Glutamatergic neuron (in vitro differentiated cells): ENCODE results near the gene TSNAX. TPM values are rescaled to one million over a fixed set of nuclear protein-coding genes. Genes with fewer than 3 reads are reported as not detected.

ENCODE experiments used
- DNase-seq: peaks from one replicate; pipeline ENCODE4 v3.0.0; 2022
- H3K27ac Mint-ChIP-seq: one replicate; pipeline ENCODE4 v1.8.0; 2020; ENCODE audit warnings: mild to moderate bottlenecking, mixed read lengths, inconsistent platforms; ENCODE audit not compliant: unreplicated experiment
- H3K27me3 Mint-ChIP-seq: one replicate; pipeline ENCODE4 v1.8.0; 2020; ENCODE audit warnings: mild to moderate bottlenecking, moderate library complexity, mixed read lengths, inconsistent platforms; ENCODE audit not compliant: unreplicated experiment
- H3K36me3 Mint-ChIP-seq: one replicate; pipeline ENCODE4 v1.8.0; 2020; ENCODE audit warnings: mild to moderate bottlenecking, mixed read lengths, inconsistent platforms; ENCODE audit not compliant: unreplicated experiment
- H3K4me1 Mint-ChIP-seq: one replicate; pipeline ENCODE4 v1.8.0; 2020; ENCODE audit warnings: mild to moderate bottlenecking, low read depth, mixed read lengths, inconsistent platforms; ENCODE audit not compliant: unreplicated experiment
- H3K4me3 Mint-ChIP-seq: one replicate; pipeline ENCODE4 v1.8.0; 2020; ENCODE audit warnings: mild to moderate bottlenecking, mixed read lengths, inconsistent platforms; ENCODE audit not compliant: unreplicated experiment
- H3K9me3 Mint-ChIP-seq: one replicate; pipeline ENCODE4 v1.8.0; 2020; ENCODE audit warnings: mild to moderate bottlenecking, moderate library complexity, mixed read lengths, inconsistent platforms; ENCODE audit not compliant: unreplicated experiment
- CTCF ChIP-seq: fragments of 200-600 bp; sonication (generic); IDR thresholded peaks from one replicate; pipeline ENCODE4 v1.5.0; 2021; ENCODE audit not compliant: partially characterized antibody, unreplicated experiment
- total RNA-seq: library from RNA; stranded (reverse); fragmentation: NEBNext Ultra II Directional; extraction: Animal tissue kit (Norgen Biotek cat#: 25700); gene quantifications from one replicate; pipeline ENCODE4 v1.2.1, GENCODE V29; 2021; ENCODE audit not compliant: unreplicated experiment

TSNAX gene
- total RNA-seq, 1 donor from 2014 or later: 41.1 TPM

GRCh38 chr1:231507476-231508355, 20.8 kb upstream of the TSNAX start:
- DNase-seq: no peak
- H3K27ac Mint-ChIP-seq: no peak overlapping the region
- H3K36me3 Mint-ChIP-seq: no peaks in the 10 kb centered on the region
- no peak for TF ChIP-seq CTCF
- no peaks in the 10 kb centered on the region for H3K4me1 Mint-ChIP-seq
- no peaks in the 10 kb centered on the region for H3K9me3 Mint-ChIP-seq
- no peak overlapping the region for H3K4me3 Mint-ChIP-seq
- no peaks in the 10 kb centered on the region for H3K27me3 Mint-ChIP-seq

GRCh38 chr1:231508497-231508896, 20.0 kb upstream of the TSNAX start:
- Mint-ChIP-seq H3K9me3 (no peaks in the 10 kb centered on the region), H3K4me1 (no peaks in the 10 kb centered on the region), H3K27me3 (no peaks in the 10 kb centered on the region), H3K27ac (no peak overlapping the region), H3K36me3 (no peaks in the 10 kb centered on the region), H3K4me3 (no peak overlapping the region)
- no peak for TF ChIP-seq CTCF
- no peak for DNase-seq

GRCh38 chr1:231508941-231509340, 19.5 kb upstream of the TSNAX start:
- no peak for TF ChIP-seq CTCF
- no peak overlapping the region for H3K27ac Mint-ChIP-seq
- H3K36me3 Mint-ChIP-seq: no peaks in the 10 kb centered on the region
- no peak overlapping the region for H3K4me3 Mint-ChIP-seq
- H3K9me3 Mint-ChIP-seq: no peaks in the 10 kb centered on the region
- H3K4me1 Mint-ChIP-seq: no peaks in the 10 kb centered on the region
- no peak for DNase-seq
- H3K27me3 Mint-ChIP-seq: no peaks in the 10 kb centered on the region

DNA sequence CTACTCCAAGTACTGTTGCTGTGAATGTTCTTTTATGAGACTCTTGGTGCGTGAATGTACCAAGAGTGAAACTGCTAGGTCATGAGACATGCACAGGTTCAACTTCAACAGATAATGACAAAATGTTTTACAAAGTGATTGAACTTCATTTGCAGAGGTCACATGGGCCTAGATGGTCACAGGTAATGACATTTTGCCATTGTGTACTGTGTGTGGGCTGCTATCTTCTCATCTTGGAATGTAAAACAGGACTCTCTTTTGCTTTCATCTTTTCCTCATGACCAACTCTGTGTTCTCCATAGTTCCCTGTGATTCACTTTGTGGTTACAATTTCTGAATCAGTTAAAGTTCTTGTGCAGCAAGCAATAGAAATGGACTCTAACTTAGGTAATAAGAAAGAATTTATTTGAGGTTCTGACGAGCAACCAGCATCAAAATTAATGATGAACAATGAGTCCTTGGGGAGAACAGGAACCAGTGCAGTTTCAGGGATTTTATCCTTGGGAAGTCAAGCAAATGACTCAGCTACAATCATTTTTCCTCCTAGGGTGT, 16.2 kb upstream of the TSNAX start:
- DNase-seq: no peak
- Mint-ChIP-seq H3K27ac (no peak overlapping the region), H3K27me3 (no peaks in the 10 kb centered on the region), H3K9me3 (no peaks in the 10 kb centered on the region), H3K4me3 (no peak overlapping the region), H3K4me1 (no peaks in the 10 kb centered on the region), H3K36me3 (no peaks in the 10 kb centered on the region)
- TF ChIP-seq CTCF: no peak

GRCh38 chr1:231515748-231516147, 12.7 kb upstream of the TSNAX start:
- no peak overlapping the region for H3K27ac Mint-ChIP-seq
- no peak for DNase-seq
- TF ChIP-seq CTCF: no peak
- H3K27me3 Mint-ChIP-seq: no peaks in the 10 kb centered on the region
- no peaks in the 10 kb centered on the region for H3K36me3 Mint-ChIP-seq
- H3K9me3 Mint-ChIP-seq: no peaks in the 10 kb centered on the region
- no peak overlapping the region for H3K4me3 Mint-ChIP-seq
- no peaks in the 10 kb centered on the region for H3K4me1 Mint-ChIP-seq
